Fibroblast of the aortic adventitia (primary cell): ENCODE measurements around the gene GAPDHS. TPM values are rescaled to one million over a fixed set of nuclear protein-coding genes. Genes with fewer than 3 reads are reported as not detected.

Experiments used
- DNase-seq: peaks from one replicate; pipeline ENCODE4 v3.0.0-alpha.2; 2010; ENCODE audit warnings: low read depth
- H3K4me3 ChIP-seq: 2 replicates; pipeline ENCODE4 v1.5.1; 2011; ENCODE audit warnings: low read depth, mild to moderate bottlenecking, control low read depth, low read length, moderate library complexity
- CTCF ChIP-seq: IDR thresholded peaks from 2 replicates; pipeline ENCODE4 v1.5.1; 2011; ENCODE audit warnings: mild to moderate bottlenecking, low read length, control low read depth, inconsistent platforms; ENCODE audit not compliant: insufficient read depth
- total RNA-seq: library from RNA; depleted of rRNA; stranded (reverse); fragments of >200 nt; gene quantifications from 2 replicates; pipeline ENCODE4 v1.2.3, GENCODE V29; 2012; ENCODE audit warnings: low replicate concordance

GAPDHS gene
- total RNA-seq, 1 donor = not detected

DNA sequence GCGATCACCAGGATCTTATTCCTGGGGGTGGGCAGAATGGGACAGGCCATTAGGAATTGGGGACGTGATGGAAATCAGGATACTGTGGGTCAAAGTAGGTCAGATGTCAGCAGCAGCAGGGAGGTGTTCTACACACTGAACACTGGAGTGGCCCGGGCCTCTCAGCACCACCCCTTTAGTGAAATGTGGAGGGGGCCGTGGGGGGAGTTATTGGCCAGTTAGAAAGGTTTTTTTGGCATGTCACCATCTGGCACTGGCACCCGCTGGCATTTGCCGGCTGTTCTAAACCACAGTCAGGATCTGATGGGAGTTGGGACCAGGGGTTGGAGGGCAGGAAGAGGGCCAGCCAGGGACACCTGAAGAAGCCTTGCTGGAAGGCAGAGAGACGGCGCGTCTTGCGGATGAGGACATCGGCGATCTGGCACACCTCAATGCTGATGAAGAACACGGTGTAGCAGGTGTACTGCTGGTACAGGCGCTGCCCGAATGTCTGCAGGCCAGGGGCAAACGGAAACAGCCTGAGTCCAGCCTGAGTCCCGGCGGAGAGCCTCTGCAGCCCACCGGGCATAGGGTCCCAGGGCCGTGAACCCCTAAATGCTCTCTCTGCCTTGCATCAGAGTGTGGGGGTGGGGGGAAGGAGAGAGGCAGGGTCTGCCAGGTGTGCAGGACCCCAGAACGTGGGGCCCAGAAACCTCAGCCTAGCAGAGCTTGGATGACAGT is 18.0 kb downstream of the GAPDHS start:
- no peak overlapping the region for H3K4me3 ChIP-seq
- DNase-seq = no peak
- TF ChIP-seq CTCF = no peak

GRCh38 chr19:35552534-35553384 is 19.5 kb downstream of the GAPDHS start:
- no peak overlapping the region for H3K4me3 ChIP-seq
- DNase-seq = no peak
- TF ChIP-seq CTCF = no peak

DNA sequence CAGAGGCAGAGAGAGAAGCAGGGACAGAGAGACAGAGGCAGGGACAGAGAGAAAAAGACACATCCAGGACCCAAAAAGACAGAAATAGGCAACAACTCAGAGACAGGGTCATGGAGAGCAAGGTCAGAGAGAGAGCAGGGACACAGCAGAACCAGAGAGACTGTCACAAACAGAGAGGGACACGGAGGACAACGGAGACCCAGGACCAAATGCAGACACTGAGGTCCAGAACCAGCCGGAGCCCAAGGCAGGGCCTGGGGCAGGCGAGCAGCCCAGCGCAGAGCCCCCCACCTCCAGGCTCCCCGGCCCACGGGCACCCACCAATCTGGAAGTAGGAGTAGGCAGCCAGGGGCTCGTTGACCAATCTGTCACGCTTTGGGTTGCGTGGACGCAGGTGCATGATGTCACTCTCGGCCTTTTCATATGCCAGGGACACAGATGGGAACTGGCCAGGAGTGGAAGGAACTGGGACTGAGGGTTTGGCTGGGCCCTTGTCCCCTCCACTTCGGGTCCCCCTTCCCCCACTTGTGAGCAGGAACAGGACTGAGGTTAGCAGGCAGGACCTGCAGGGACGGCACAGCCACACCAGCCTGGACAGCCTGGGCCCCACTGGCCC is 20.2 kb downstream of the GAPDHS start:
- no peak overlapping the region for H3K4me3 ChIP-seq
- DNase-seq = no peak
- no peak for TF ChIP-seq CTCF

DNA sequence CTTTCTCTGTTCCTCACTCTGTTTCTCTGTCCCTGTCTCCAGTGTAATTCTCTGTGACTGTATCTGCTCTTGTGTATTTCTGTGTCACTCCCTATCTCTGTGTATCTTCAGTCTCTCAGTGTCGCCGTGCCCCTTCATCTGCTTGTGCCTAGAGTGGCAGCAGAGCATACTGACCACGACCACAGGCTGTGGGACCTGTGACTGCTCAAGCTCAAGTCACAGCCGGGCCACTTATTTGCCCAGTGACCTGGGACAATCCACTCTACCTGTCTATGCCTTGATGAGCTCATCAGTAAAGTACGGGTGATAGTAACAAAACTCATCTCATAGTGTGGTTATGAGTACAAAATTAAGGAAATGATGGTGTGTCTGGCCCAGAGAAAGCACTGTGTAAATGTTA is 20.8 kb downstream of the GAPDHS start:
- no peak for DNase-seq
- TF ChIP-seq CTCF = no peak
- H3K4me3 ChIP-seq = no peak overlapping the region

DNA sequence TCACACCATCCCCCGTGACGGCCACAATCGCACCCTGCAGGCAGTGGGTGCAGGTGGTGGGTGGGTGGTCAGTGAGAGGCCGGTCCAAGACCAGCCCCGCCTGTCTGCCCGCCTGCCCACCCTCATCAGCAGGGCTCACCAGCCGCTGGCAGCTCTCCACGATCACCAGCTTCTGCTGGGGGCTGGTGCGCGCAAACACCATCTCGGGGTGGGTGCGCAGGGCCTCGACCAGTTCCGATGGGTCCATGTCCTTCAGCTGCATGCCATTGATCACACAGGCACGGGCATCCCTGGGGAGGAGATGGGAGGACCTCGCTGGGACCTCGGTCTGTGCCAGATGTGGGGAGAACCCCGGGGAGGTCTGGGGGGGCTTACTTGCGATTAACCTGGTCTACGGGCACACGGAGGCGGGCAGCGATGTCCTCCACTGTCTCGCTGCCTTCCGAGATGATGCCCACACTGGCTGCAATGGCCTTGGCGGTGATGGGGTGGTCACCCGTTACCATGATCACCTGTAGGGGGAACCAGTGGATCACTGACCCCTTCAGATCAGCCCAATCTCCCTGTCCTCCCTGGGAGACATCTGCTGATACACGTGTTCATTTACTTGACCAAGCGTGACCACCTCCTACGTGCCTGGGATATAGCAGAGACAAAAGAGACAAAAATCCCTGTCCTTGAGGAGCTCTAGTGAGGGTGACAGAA is 22.2 kb downstream of the GAPDHS start:
- peak; percentile 29 for DNase-seq
- TF ChIP-seq CTCF = peak; percentile 25
- H3K4me3 ChIP-seq = no peak overlapping the region

DNA sequence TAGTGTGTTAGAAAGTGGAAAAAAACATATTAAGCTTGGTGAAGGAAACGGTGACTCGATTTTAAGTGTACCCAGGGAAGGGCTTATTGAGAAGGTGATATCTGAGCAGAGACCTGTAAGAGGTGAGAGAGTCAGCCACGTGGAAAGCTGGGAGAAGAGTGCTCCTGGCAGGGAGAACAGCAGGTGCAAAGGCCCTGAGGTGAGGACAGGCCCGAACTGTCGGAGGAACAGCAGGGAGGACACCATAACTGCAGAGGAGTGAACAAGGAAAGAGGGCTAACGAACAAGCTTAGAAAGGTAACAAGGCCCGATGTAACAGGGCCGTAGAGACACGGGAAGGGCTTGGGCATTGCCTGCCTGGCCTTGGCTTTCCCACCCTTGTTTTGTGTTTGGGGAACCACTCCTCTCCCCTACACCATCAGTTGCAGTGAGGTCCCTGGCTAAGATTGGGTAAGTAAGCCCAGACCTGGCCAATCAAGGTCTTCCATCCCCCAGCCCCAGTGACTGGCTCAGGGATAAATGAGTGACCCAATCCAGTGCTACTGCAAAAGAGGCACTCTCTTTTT is 22.9 kb downstream of the GAPDHS start:
- H3K4me3 ChIP-seq = no peak overlapping the region
- no peak for TF ChIP-seq CTCF
- no peak for DNase-seq
